HCT116 (cell line): ENCODE data around the gene TXNL4B. TPM values are rescaled to one million over a fixed set of nuclear protein-coding genes. Genes with fewer than 3 reads are reported as not detected.

Source experiments
- ATAC-seq: fragments of 200-7000 bp; cut with Tn5 transposase; 2 replicates; pipeline ENCODE4 v1.9.1; 2020; ENCODE audit warnings: mild to moderate bottlenecking, moderate library complexity
- BruUV-seq: library from RNA; stranded (reverse); fragments of 400-500 nt; replicated peaks from 2 replicates; lab custom pipeline; 2021; lab: Mats Ljungman, UMichigan
- CTCF ChIA-PET: fragments of 300-600 bp; sonication (Branson Sonifier 250); formaldehyde crosslinking; loops from one replicate; lab custom pipeline; 2021; ENCODE audit warnings: antibody characterized with exemption; lab: Charles Lee
- POLR2A ChIA-PET: fragments of 300-600, 350-600 bp; sonication (Branson Sonifier 250); formaldehyde crosslinking; loops from one replicate; lab custom pipeline; 2021; ENCODE audit warnings: antibody characterized with exemption; lab: Charles Lee
- RAD21 ChIA-PET, 2 experiments: fragments of 300-600 bp; sonication (Branson Sonifier 250); formaldehyde crosslinking; loops; one replicate each; lab custom pipeline; 2023; ENCODE audit warnings: low total read pairs in 2 of 2; ENCODE audit not compliant: uncharacterized antibody in 2 of 2, unreplicated experiment in 2 of 2, low non-redundant PET in 1 of 2; lab: Charles Lee
- DNase-seq: peaks from one replicate; pipeline ENCODE4 v3.0.0-alpha.2; 2010; ENCODE audit warnings: low read depth, low spot score
- H2AFZ ChIP-seq: fragments of 200-600 bp; shearing (Covaris generic), sonication (generic); 2 replicates; pipeline ENCODE4 v1.6.1; 2017; ENCODE audit warnings: low read depth, mixed run types, mixed read lengths, antibody characterized with exemption, low read length; ENCODE audit not compliant: poor library complexity, severe bottlenecking
- H3K27ac ChIP-seq: 2 replicates; pipeline ENCODE4 v1.5.1; 2012; ENCODE audit warnings: low read depth, low read length
- H3K27me3 ChIP-seq: fragments of 200-600 bp; sonication (generic); 2 replicates; pipeline ENCODE4 v1.6.1; 2016; ENCODE audit warnings: mixed run types, low read length, mixed read lengths; ENCODE audit not compliant: insufficient read depth
- H3K36me3 ChIP-seq, 2 experiments: fragments of 200-500 bp in 1 of 2; fragments of 200-600 bp in 1 of 2; sonication (Bioruptor generic) in 1 of 2; sonication (generic) in 1 of 2; 2 replicates each; pipeline versions ENCODE4 v1.5.1 to v1.6.1; 2014 to 2016; ENCODE audit warnings: low read length in 2 of 2, inconsistent platforms in 1 of 2, mixed read lengths in 1 of 2, mixed run types in 1 of 2; ENCODE audit not compliant: insufficient read depth in 2 of 2, control insufficient read depth in 1 of 2
- H3K4me1 ChIP-seq, 2 experiments: fragments of 200-600 bp in 1 of 2; sonication (generic) in 1 of 2; 2 replicates each; pipeline versions ENCODE4 v1.5.1 to v1.6.1; 2012 to 2017; ENCODE audit warnings: low read length in 2 of 2, inconsistent platforms in 1 of 2, mild to moderate bottlenecking in 1 of 2, mixed read lengths in 1 of 2, mixed run types in 1 of 2, moderate library complexity in 1 of 2; ENCODE audit not compliant: insufficient read depth in 2 of 2, control insufficient read depth in 1 of 2
- H3K4me2 ChIP-seq: fragments of 200-600 bp; sonication (generic); 2 replicates; pipeline ENCODE4 v1.6.1; 2017; ENCODE audit warnings: mixed run types, low read length, mixed read lengths
- H3K4me3 ChIP-seq, 2 experiments: fragments of 200-600 bp in 1 of 2; sonication (generic) in 1 of 2; replicated peaks in 1 of 2; 2 replicates each; pipeline ENCODE4 v1.5.1; 2011 to 2016; ENCODE audit warnings: low read length in 2 of 2, control low read depth in 1 of 2, low read depth in 1 of 2, mild to moderate bottlenecking in 1 of 2, mixed read lengths in 1 of 2, mixed run types in 1 of 2
- H3K79me2 ChIP-seq: fragments of 200-600 bp; sonication (generic); 2 replicates; pipeline ENCODE4 v1.6.1; 2017; ENCODE audit warnings: mild to moderate bottlenecking, mixed run types, low read length, moderate library complexity, mixed read lengths; ENCODE audit not compliant: insufficient read depth
- H3K9ac ChIP-seq: fragments of 200-600 bp; sonication (generic); 2 replicates; pipeline ENCODE4 v1.6.1; 2016; ENCODE audit warnings: low read length, mixed read lengths
- H3K9me2 ChIP-seq: fragments of 200-600 bp; sonication (generic), shearing (Covaris generic); 2 replicates; pipeline ENCODE4 v1.6.1; 2017; ENCODE audit warnings: mixed run types, mild to moderate bottlenecking, moderate library complexity; ENCODE audit not compliant: insufficient read depth
- H3K9me3 ChIP-seq, 2 experiments: fragments of 200-500 bp in 1 of 2; fragments of 200-600 bp in 1 of 2; sonication (Bioruptor generic) in 1 of 2; sonication (generic) in 1 of 2; 2 replicates each; pipeline ENCODE4 v1.6.1; 2014 to 2017; ENCODE audit warnings: low read length in 2 of 2, mixed read lengths in 2 of 2, inconsistent platforms in 1 of 2, low read depth in 1 of 2, mild to moderate bottlenecking in 1 of 2, mixed run types in 1 of 2, moderate library complexity in 1 of 2; ENCODE audit not compliant: control insufficient read depth in 1 of 2, insufficient read depth in 1 of 2
- H4K20me1 ChIP-seq: fragments of 200-600 bp; sonication (generic), shearing (Covaris generic); 2 replicates; pipeline ENCODE4 v1.6.1; 2017; ENCODE audit warnings: mixed run types, mild to moderate bottlenecking, moderate library complexity; ENCODE audit not compliant: insufficient read depth
- CEBPB ChIP-seq: IDR thresholded peaks from 2 replicates; pipeline ENCODE4 v1.6.1; 2012; ENCODE audit warnings: low read depth
- EGR1 ChIP-seq: IDR thresholded peaks from 2 replicates; pipeline ENCODE4 v1.6.1; 2012; ENCODE audit warnings: low read depth
- ELF1 ChIP-seq: IDR thresholded peaks from 2 replicates; pipeline ENCODE4 v1.6.1; 2012; ENCODE audit warnings: low read depth, borderline replicate concordance
- EZH2 ChIP-seq: fragments of 200-600 bp; sonication (generic); IDR thresholded peaks from 2 replicates; pipeline ENCODE4 v1.6.1; 2017; ENCODE audit warnings: antibody characterized with exemption, mixed run types
- EZH2phosphoT487 ChIP-seq: fragments of 200-600 bp; IDR thresholded peaks from 2 replicates; pipeline ENCODE4 v1.6.1; 2018; ENCODE audit warnings: antibody characterized with exemption, borderline replicate concordance
- POLR2A ChIP-seq: IDR thresholded peaks from 2 replicates; pipeline ENCODE4 v1.7.0; 2011; ENCODE audit warnings: borderline replicate concordance; ENCODE audit not compliant: insufficient read depth, insufficient read length; ENCODE audit errors: extremely low read depth
- SIN3A ChIP-seq: IDR thresholded peaks from 2 replicates; pipeline ENCODE4 v1.6.1; 2012; ENCODE audit warnings: low read depth
- ZNF274 ChIP-seq: fragments of 200-500 bp; sonication (Bioruptor generic); IDR thresholded peaks from 2 replicates; pipeline ENCODE4 v1.6.1; 2014; ENCODE audit warnings: mild to moderate bottlenecking, low read depth, low read length, inconsistent platforms
- intact Hi-C: fragments of 100-400 bp; cut with micrococcal nuclease; formaldehyde crosslinking; loops from 2 replicates; pipeline ENCODE4 v1.10.0; 2022
- total RNA-seq: library from RNA; stranded (reverse); gene quantifications from one replicate; pipeline ENCODE4 v1.2.1, GENCODE V29; 2021; ENCODE audit not compliant: unreplicated experiment
- TF ChIP-seq, protein P1 (sequence below): IDR thresholded peaks from 2 replicates; pipeline ENCODE4 v1.6.1; 2011; ENCODE audit warnings: mild to moderate bottlenecking, low read length, moderate library complexity; ENCODE audit not compliant: insufficient replicate concordance; ENCODE audit errors: extremely low read depth
- TF ChIP-seq, protein P2 (sequence below): IDR thresholded peaks from 2 replicates; pipeline ENCODE4 v1.6.1; 2012
- TF ChIP-seq, protein P3 (sequence below): IDR thresholded peaks from 2 replicates; pipeline ENCODE4 v1.6.1; 2012

Gene TXNL4B
- total RNA-seq, 1 experiment from 2014 or later = 15.5 TPM

- BruUV-seq = no TSS peak
- no peak for DNase-seq
- H3K4me2 ChIP-seq = no peak overlapping the region
- H3K9me2 ChIP-seq = no peaks in the 10 kb centered on the region
- CTCF ChIA-PET = no interaction called here
- intact Hi-C loops = no loop called here
- POLR2A ChIA-PET = no interaction called here
- RAD21 ChIA-PET = no interaction called here
- H3K9me3 ChIP-seq = no peaks in the 10 kb centered on the region
- H3K4me3 ChIP-seq = no peak overlapping the region
- H3K36me3 ChIP-seq = peaks cover 30 to 39% of the 10 kb centered on the region in 2 experiments
- no peaks in the 10 kb centered on the region for H3K4me1 ChIP-seq
- no peak overlapping the region for H2AFZ ChIP-seq
- H3K27me3 ChIP-seq = no peaks in the 10 kb centered on the region
- H3K27ac ChIP-seq = no peak overlapping the region
- no peak for ATAC-seq
- TF ChIP-seq, protein P1, sequence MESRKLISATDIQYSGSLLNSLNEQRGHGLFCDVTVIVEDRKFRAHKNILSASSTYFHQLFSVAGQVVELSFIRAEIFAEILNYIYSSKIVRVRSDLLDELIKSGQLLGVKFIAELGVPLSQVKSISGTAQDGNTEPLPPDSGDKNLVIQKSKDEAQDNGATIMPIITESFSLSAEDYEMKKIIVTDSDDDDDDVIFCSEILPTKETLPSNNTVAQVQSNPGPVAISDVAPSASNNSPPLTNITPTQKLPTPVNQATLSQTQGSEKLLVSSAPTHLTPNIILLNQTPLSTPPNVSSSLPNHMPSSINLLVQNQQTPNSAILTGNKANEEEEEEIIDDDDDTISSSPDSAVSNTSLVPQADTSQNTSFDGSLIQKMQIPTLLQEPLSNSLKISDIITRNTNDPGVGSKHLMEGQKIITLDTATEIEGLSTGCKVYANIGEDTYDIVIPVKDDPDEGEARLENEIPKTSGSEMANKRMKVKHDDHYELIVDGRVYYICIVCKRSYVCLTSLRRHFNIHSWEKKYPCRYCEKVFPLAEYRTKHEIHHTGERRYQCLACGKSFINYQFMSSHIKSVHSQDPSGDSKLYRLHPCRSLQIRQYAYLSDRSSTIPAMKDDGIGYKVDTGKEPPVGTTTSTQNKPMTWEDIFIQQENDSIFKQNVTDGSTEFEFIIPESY = no peak
- TF ChIP-seq EGR1 = no peak
- TF ChIP-seq CEBPB = no peak
- no peak for TF ChIP-seq EZH2
- no peak for TF ChIP-seq EZH2phosphoT487
- no peak for TF ChIP-seq ELF1
- TF ChIP-seq, protein P2, sequence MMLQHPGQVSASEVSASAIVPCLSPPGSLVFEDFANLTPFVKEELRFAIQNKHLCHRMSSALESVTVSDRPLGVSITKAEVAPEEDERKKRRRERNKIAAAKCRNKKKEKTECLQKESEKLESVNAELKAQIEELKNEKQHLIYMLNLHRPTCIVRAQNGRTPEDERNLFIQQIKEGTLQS = no peak
- TF ChIP-seq, protein P3, sequence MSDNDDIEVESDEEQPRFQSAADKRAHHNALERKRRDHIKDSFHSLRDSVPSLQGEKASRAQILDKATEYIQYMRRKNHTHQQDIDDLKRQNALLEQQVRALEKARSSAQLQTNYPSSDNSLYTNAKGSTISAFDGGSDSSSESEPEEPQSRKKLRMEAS = no peak
- no peak for TF ChIP-seq ZNF274
- TF ChIP-seq SIN3A = no peak
- TF ChIP-seq POLR2A = no peak
- no peaks in the 10 kb centered on the region for H4K20me1 ChIP-seq
- H3K9ac ChIP-seq = no peak overlapping the region
- no peaks in the 10 kb centered on the region for H3K79me2 ChIP-seq
Observed at GRCh38 chr16:72109966-72110530, 16.6 kb upstream of the TXNL4B start.
